WI38 (cell line): ENCODE data around the gene SLC29A3.
A peak's percentile ranks its signal among the peaks of the same experiment; 100 is the strongest.

Experiments used
- H3K4me3 ChIP-seq: 2 replicates; pipeline ENCODE4 v1.5.1; 2011; ENCODE audit warnings: low read depth, mild to moderate bottlenecking, control low read depth, low read length
- CTCF ChIP-seq: IDR thresholded peaks from 2 replicates; pipeline ENCODE4 v1.5.1; 2012; ENCODE audit warnings: low read depth, mild to moderate bottlenecking, control low read depth, low read length

SLC29A3 gene

GRCh38 chr10:71379118-71379766, 60.2 kb downstream of the SLC29A3 start:
- TF ChIP-seq CTCF, result no peak
- no peak overlapping the region for H3K4me3 ChIP-seq

GRCh38 chr10:71380841-71381240, 61.8 kb downstream of the SLC29A3 start:
- no peak overlapping the region for H3K4me3 ChIP-seq
- TF ChIP-seq CTCF, result no peak

GRCh38 chr10:71381611-71382010, 62.6 kb downstream of the SLC29A3 start:
- no peak overlapping the region for H3K4me3 ChIP-seq
- no peak for TF ChIP-seq CTCF

- no peak overlapping the region for H3K4me3 ChIP-seq
- TF ChIP-seq CTCF, result no peak
Observed at GRCh38 chr10:71382028-71382427, 63.0 kb downstream of the SLC29A3 start.

GRCh38 chr10:71382757-71383156, 63.7 kb downstream of the SLC29A3 start:
- H3K4me3 ChIP-seq, result no peak overlapping the region
- no peak for TF ChIP-seq CTCF

GRCh38 chr10:71383972-71384687, 65.1 kb downstream of the SLC29A3 start:
- no peak overlapping the region for H3K4me3 ChIP-seq

More at GRCh38 chr10:71383972-71384687, 65.1 kb downstream of the SLC29A3 start:
- TF ChIP-seq CTCF, result peak; percentile 87
